Loucy (cell line): ENCODE results near the gene RBM15.

ENCODE experiments used
- CTCF ChIP-seq: fragments of 200-600 bp; sonication (generic); conservative IDR thresholded peaks from 2 replicates; pipeline ENCODE4 v1.5.1; 2014; ENCODE audit warnings: mild to moderate bottlenecking, antibody characterized with exemption, low read length
- EZH2phosphoT487 ChIP-seq: fragments of 200-600 bp; IDR thresholded peaks from 2 replicates; pipeline ENCODE4 v1.6.1; 2018; ENCODE audit warnings: antibody characterized with exemption, mild to moderate bottlenecking, moderate library complexity, borderline replicate concordance

- TF ChIP-seq CTCF (no peak), EZH2phosphoT487 (no peak)
Observed at GRCh38 chr1:110335265-110335664, 3.9 kb upstream of the RBM15 start.
